HG03108 (cell line): ENCODE results near the gene CDKN1B.

Source experiments
- ATAC-seq: cut with Tn5 transposase; IDR thresholded peaks from one replicate; pipeline ENCODE4 v1.9.1; 2021; ENCODE audit warnings: moderate library complexity; ENCODE audit not compliant: unreplicated experiment

Gene CDKN1B

GRCh38 chr12:12716793-12717585 is at the start of gene CDKN1B:
Gene CDKN1B (plus strand): TSS chr12:12717368. CDS start chr12:12717840, 472 bp downstream.
- peak; percentile 35 for ATAC-seq

- no peak for ATAC-seq
These were observed 49.2 kb upstream of the CDKN1B start for GRCh38 chr12:12668005-12668404.

- ATAC-seq = no peak
These were observed 48.1 kb upstream of the CDKN1B start for GRCh38 chr12:12669020-12669419.

- no peak for ATAC-seq
These were observed 45.1 kb upstream of the CDKN1B start for GRCh38 chr12:12671850-12672660.

- peak; percentile 71 for ATAC-seq
These were observed 43.9 kb upstream of the CDKN1B start for GRCh38 chr12:12673296-12673695.

GRCh38 chr12:12676605-12677004 is 40.6 kb upstream of the CDKN1B start:
- ATAC-seq = no peak

DNA sequence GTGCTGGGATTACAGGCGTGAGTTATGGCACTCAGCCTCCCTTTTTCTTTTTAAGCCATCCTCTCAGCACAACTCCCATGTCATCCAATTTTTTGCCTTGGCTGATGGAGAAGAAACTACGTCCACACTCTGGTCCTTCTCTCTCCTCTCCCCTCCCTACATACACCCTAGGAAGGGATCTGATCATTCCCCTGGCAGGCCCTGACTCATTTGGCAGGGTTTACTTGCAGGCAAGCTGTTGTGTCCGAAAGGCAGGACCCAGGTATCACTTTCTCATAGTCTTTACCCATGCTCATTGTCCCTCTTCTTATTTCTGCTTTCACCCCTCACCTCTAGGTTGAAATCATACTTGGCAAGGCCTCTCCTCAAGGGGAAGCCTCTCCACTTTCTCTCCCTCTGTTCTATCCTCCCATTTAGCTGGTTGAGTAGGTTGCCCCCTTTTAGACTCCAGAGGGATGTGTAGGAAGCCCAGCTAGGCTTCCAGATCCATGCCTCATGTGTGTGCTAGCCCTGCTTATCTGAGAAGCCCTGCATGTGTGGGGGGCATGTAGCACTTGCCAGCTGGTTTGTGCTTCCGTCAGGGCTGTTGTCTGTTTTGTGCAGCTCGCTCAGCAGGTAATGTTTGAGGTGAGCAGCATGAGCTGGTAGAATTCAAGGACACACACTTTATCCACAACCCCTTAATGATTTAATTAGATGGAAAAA is 36.0 kb upstream of the CDKN1B start:
- no peak for ATAC-seq

GRCh38 chr12:12682284-12682683 is 34.9 kb upstream of the CDKN1B start:
- ATAC-seq = no peak

DNA sequence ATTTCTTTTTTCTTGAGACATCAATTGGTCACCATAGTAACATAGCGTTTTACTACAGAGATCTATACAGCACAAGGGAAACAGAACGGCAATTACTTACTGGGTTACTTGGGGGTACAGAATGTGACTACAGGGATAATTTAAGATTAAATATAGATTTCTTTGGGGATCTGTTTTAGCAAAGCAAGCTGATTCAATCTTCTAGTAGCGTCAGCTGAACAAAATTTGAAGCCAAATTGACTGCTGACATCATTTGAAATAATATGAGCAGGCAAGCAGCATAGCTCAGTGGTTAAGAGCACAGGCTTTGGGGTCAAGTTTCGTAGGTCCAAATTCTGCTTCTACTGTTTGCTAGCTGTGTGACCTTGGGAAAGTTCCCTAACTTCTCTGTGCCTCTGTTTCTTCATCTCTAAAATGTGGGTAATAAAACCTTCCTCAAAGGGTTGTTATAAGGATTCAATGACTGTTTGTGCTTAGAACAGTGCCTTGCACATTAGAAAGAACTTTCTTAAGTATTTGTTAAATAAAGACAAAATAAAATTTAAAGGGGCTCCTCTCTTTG is 34.0 kb upstream of the CDKN1B start:
- ATAC-seq = no peak

- no peak for ATAC-seq
These were observed 33.4 kb upstream of the CDKN1B start for GRCh38 chr12:12683725-12684124.

DNA sequence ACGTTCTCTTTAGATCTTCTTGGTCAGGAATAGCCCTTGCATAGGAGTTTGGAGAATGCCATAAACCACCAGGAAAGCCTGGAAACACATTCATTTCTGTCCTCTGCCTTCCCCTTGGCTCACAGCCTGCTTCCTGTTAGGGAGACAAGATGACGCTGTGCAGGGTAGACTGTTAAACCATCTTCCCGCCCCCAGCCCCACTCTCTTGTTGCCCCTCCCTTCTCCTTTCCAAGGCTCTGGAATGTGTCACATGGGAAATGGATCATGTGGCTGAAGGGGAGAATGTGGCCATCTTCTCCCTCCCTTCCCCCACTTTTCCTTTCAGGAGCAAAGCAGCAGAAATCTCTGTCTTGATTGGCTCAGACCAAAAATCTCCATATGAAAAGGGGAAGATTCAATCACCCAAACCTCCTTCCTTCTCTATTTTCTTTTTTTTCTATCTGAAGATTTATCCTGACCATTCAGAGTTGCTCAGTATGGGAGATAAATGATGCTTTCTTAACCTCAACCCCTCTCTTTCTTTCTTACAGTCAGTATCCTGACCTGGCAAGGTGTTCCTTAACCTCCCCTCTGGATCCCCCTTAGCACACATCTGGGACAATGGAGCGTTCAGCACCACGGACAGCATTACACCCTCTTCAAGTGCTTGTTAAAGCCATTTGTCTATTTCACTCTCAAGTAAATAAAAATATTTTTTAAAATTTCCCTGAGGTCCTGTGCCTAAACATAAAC is 32.6 kb upstream of the CDKN1B start:
- no peak for ATAC-seq

DNA sequence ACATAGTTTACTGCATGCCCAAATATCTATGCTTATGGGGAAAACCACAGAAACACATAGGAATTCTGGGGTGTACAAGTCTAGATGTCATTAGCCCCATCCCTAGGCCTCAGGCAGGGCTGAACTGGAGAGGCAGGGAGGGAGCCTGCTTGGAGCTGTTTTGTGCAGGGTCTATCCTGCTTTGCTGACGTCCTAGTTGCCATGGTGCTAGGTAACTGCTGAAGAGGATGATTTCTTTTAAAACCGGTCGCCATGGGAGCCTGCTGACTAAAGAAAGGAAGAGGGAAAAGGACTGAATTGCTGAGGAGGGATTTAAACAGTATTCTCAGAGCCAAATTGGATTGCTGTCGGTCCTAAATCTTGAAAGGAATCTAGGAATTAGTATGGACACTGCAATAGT is 31.9 kb upstream of the CDKN1B start:
- no peak for ATAC-seq

- no peak for ATAC-seq
These were observed 30.7 kb upstream of the CDKN1B start for GRCh38 chr12:12686472-12686871.

DNA sequence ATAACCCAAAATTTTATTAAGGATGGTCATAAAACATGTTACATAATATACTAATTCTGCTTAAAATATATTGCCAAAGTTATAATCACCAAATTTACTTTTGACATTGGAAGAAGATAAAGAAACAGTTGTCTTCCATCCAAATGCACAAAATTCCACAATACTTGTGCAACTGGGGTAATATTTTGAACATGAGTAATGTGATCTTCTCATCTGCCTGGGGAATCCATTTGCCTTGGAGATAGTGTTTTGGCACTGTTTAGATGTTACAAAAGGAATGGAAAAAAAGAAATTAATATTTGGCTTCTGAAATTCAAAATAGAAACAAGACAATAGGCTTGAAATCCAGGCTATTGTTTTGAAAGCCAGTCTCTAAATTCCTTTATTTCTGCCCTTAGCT is 30.2 kb upstream of the CDKN1B start:
- no peak for ATAC-seq

DNA sequence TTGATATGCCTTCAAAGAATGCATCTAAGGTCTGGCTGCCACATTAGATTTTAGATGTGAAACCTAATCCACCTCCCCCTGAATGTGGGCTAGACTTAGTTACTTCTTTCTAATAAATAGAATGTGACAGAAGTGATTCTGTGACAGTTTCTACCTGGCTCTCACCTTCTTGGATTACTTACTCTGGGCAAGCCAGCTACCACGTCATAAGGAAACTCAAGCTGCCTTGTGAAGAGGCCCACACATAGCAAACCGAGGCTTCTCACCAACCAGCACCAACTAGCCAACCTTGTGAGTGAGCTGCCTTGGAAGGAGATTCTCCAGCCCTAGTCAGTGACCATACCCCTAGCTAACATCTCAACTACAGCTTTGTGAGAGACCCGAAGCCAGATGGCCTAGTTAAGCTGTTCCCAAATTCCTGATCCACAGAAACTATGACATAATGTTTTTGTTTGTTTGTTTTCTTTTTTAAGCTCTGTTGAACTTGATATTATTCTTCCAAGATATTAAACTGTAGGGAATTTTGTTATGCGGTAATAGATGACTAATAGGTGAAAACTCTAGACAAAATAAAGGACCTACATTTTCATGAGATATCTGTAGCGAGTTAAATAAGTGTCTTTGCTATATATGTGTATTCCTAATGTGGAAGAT is 27.4 kb upstream of the CDKN1B start:
- ATAC-seq = no peak

GRCh38 chr12:12691549-12691948 is 25.6 kb upstream of the CDKN1B start:
- no peak for ATAC-seq

GRCh38 chr12:12693111-12693671 is 24.0 kb upstream of the CDKN1B start:
- no peak for ATAC-seq

GRCh38 chr12:12696562-12697383 is 20.4 kb upstream of the CDKN1B start:
- peak; percentile 66 for ATAC-seq

DNA sequence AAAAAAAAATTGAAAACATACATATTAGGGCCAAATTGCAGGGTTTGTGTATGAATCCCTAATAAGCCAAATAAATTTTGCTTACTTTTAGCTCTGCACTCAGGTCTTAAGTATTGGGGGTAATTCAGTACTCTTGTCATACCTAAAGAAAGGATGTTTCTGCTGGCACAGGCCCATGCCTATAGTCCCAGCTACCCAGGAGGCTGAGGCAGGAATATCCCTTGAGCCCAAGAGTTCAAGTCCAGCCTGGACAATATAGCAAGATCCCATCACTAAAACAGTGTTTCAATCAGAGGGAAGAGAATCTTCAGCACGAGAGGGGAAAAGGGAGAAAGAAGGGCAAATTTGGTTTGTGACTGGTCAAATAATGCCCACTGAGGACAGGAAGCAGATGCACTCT is 17.8 kb upstream of the CDKN1B start:
- no peak for ATAC-seq
